Measurements from ENCODE around the gene ACTRT2.

DNA sequence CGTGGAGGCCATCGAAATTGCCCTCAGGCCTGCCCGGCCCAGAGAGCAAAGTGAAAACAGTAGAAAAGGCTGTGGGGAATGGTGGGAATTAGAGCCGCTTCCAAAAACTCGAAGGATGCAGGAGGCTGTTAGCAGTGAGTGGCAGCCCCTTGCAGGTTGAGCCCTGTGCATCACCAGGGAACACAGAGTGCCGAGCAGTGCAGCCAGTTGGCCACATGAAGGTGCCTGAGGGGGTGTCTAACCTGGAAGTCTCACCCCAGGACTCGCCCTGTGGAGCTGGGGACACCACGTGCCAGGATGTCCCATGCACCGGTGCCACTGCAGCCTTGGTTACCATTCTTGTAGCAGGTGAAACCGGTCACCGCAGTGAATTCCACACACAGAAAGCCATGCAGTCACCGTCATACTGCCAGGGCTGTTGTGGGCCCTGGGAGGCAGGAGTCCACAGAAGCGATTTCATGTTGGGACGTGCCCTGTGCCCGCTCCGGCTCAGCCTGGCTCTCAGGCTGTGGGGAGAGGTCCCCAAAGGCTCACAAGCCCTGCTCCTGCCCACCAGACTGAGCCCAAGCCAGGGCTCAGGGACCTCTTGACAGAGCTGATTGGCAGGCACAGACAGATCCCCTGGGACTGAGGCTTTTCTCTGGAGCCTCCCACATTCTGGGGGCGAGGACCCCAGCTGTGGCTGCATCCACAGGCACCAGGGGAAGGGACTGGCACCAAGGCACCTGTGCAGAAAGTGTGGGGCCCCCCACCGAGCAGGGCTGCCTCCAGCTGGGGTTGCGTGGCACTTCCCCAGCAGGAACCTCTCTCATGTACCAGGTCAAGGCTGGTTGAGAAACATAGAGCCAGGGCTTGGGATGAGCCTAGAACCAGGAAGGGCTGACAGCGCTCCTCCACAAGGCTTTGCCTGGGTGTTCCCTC is 16.7 kb upstream of the ACTRT2 start:
- TF ChIP-seq, protein P1, sequence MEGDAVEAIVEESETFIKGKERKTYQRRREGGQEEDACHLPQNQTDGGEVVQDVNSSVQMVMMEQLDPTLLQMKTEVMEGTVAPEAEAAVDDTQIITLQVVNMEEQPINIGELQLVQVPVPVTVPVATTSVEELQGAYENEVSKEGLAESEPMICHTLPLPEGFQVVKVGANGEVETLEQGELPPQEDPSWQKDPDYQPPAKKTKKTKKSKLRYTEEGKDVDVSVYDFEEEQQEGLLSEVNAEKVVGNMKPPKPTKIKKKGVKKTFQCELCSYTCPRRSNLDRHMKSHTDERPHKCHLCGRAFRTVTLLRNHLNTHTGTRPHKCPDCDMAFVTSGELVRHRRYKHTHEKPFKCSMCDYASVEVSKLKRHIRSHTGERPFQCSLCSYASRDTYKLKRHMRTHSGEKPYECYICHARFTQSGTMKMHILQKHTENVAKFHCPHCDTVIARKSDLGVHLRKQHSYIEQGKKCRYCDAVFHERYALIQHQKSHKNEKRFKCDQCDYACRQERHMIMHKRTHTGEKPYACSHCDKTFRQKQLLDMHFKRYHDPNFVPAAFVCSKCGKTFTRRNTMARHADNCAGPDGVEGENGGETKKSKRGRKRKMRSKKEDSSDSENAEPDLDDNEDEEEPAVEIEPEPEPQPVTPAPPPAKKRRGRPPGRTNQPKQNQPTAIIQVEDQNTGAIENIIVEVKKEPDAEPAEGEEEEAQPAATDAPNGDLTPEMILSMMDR (IDR thresholded peaks at IDR 0.05), result no peak
- TF ChIP-seq POLR2A (IDR thresholded peaks at IDR 0.05), result no peak
